Smooth muscle cell (in vitro differentiated cells): ENCODE data around the gene RABGAP1L. TPM values are rescaled to one million over a fixed set of nuclear protein-coding genes. Genes with fewer than 3 reads are reported as not detected.

Experiments
- DNase-seq: peaks from one replicate; lab custom pipeline; 2025; ENCODE audit not compliant: unreplicated experiment; lab: John Stamatoyannopoulos, UW
- H2AFZ ChIP-seq: fragments of 200-600 bp; sonication (generic); 2 replicates; pipeline ENCODE4 v1.6.0; 2016; ENCODE audit warnings: antibody characterized with exemption, low read depth, mild to moderate bottlenecking
- H3F3A ChIP-seq: fragments of 200-600 bp; sonication (generic); 2 replicates; pipeline ENCODE4 v1.6.0; 2017; ENCODE audit warnings: antibody characterized with exemption, low read depth
- H3K27ac ChIP-seq: fragments of 200-600 bp; sonication (generic); 2 replicates; pipeline ENCODE4 v1.5.1; 2016; ENCODE audit warnings: low read depth, mild to moderate bottlenecking
- H3K27me3 ChIP-seq: fragments of 200-600 bp; sonication (generic); 2 replicates; pipeline ENCODE4 v1.6.1; 2016; ENCODE audit warnings: low read depth, mild to moderate bottlenecking
- H3K36me3 ChIP-seq: fragments of 200-600 bp; sonication (generic); 2 replicates; pipeline ENCODE4 v1.5.1; 2016; ENCODE audit warnings: low read depth
- H3K4me1 ChIP-seq: fragments of 200-600 bp; sonication (generic); 2 replicates; pipeline ENCODE4 v1.5.1; 2016; ENCODE audit warnings: low read depth
- H3K4me2 ChIP-seq: fragments of 200-600 bp; sonication (generic); 2 replicates; pipeline ENCODE4 v1.6.0; 2016; ENCODE audit warnings: mild to moderate bottlenecking
- H3K4me3 ChIP-seq: fragments of 200-600 bp; sonication (generic); 2 replicates; pipeline ENCODE4 v1.5.1; 2016; ENCODE audit warnings: mild to moderate bottlenecking
- H3K79me2 ChIP-seq: fragments of 200-600 bp; sonication (generic); 2 replicates; pipeline ENCODE4 v1.6.0; 2016; ENCODE audit warnings: low read depth, mild to moderate bottlenecking
- H3K9ac ChIP-seq: fragments of 200-600 bp; sonication (generic); 2 replicates; pipeline ENCODE4 v1.6.0; 2016; ENCODE audit warnings: low read depth
- H3K9me3 ChIP-seq: fragments of 200-600 bp; sonication (generic); replicated peaks from 2 replicates; pipeline ENCODE4 v1.5.1; 2016; ENCODE audit warnings: low read depth
- H4K20me1 ChIP-seq: fragments of 200-600 bp; sonication (generic); 2 replicates; pipeline ENCODE4 v1.6.0; 2016; ENCODE audit warnings: low read depth
- WGBS: methylation state at CpG from one replicate; pipeline ENCODE4 v1.1.7; 2016; ENCODE audit warnings: low lambda C conversion rate; 5-methylcytosine and 5-hydroxymethylcytosine counted together
- polyA plus RNA-seq: library from polyadenylated mRNA; unstranded; fragments of >200 nt; fragmentation: Nextera tagmentation; extraction: Ambion mirVana; gene quantifications from 2 replicates; pipeline ENCODE4 v1.2.1, GENCODE V29; 2016
- total RNA-seq: library from RNA; depleted of rRNA; stranded (reverse); fragments of >200 nt; gene quantifications from 2 replicates; pipeline ENCODE4 v1.2.3, GENCODE V29; 2014
- TF ChIP-seq, protein P1 (sequence below): fragments of 200-600 bp; sonication (generic); IDR thresholded peaks from 2 replicates; pipeline ENCODE4 v1.5.1; 2017; ENCODE audit warnings: borderline replicate concordance, mild to moderate bottlenecking, antibody characterized with exemption; ENCODE audit not compliant: insufficient read depth, poor library complexity, severe bottlenecking

Gene RABGAP1L
- total and polyA plus RNA-seq, 2 experiments from 2014 or later: 4.8 to 24.7 TPM

- 64% methylated on average over 4 of the region's 4 CpGs for WGBS
- DNase-seq: no peak
- no peak overlapping the region for H3K27ac ChIP-seq
Measured at GRCh38 chr1:174818014-174818616, 658.8 kb downstream of the RABGAP1L start.

DNA sequence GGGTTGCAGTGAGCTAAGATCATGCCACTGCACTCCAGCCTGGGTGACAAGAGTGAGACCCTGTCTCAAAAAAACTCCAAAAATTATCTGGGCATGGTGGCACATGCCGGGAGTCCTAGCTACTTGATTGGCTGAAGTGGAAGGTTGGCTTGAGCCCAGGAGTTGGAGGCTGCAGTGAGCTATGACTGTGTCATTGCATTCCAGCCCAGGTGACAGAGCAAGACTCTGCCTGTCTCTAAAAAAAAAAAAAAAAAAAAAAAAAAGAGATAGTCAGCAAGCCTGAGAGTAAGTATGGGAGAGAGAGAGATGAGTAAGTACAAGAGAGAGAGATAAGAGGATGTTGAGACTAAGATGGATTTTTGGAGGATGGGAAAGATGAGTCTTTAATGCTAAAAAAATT, 659.6 kb downstream of the RABGAP1L start:
- no peaks in the 10 kb centered on the region for H3F3A ChIP-seq
- H3K27me3 ChIP-seq: no peaks in the 10 kb centered on the region
- H2AFZ ChIP-seq: no peak overlapping the region
- H3K36me3 ChIP-seq: no peaks in the 10 kb centered on the region
- TF ChIP-seq, protein P1, sequence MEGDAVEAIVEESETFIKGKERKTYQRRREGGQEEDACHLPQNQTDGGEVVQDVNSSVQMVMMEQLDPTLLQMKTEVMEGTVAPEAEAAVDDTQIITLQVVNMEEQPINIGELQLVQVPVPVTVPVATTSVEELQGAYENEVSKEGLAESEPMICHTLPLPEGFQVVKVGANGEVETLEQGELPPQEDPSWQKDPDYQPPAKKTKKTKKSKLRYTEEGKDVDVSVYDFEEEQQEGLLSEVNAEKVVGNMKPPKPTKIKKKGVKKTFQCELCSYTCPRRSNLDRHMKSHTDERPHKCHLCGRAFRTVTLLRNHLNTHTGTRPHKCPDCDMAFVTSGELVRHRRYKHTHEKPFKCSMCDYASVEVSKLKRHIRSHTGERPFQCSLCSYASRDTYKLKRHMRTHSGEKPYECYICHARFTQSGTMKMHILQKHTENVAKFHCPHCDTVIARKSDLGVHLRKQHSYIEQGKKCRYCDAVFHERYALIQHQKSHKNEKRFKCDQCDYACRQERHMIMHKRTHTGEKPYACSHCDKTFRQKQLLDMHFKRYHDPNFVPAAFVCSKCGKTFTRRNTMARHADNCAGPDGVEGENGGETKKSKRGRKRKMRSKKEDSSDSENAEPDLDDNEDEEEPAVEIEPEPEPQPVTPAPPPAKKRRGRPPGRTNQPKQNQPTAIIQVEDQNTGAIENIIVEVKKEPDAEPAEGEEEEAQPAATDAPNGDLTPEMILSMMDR: no peak
- WGBS: 80% methylated on average over 1 of the region's 1 CpG
- H3K9me3 ChIP-seq: no peaks in the 10 kb centered on the region
- H3K9ac ChIP-seq: no peak overlapping the region
- DNase-seq: no peak
- no peaks in the 10 kb centered on the region for H4K20me1 ChIP-seq
- H3K27ac ChIP-seq: no peak overlapping the region
- H3K4me3 ChIP-seq: no peak overlapping the region
- H3K4me2 ChIP-seq: no peak overlapping the region
- H3K4me1 ChIP-seq: no peaks in the 10 kb centered on the region
- no peaks in the 10 kb centered on the region for H3K79me2 ChIP-seq

More at GRCh38 chr1:174818014-174818616, 658.8 kb downstream of the RABGAP1L start:
- Histone ChIP-seq H4K20me1 (no peaks in the 10 kb centered on the region), H2AFZ (no peak overlapping the region), H3K4me2 (no peak overlapping the region), H3K27me3 (no peaks in the 10 kb centered on the region), H3F3A (no peaks in the 10 kb centered on the region), H3K9ac (no peak overlapping the region), H3K9me3 (no peaks in the 10 kb centered on the region), H3K36me3 (no peaks in the 10 kb centered on the region), H3K4me3 (no peak overlapping the region), H3K4me1 (no peaks in the 10 kb centered on the region), H3K79me2 (no peaks in the 10 kb centered on the region)
- TF ChIP-seq, protein P1: no peak

GRCh38 chr1:174819596-174819995, 660.3 kb downstream of the RABGAP1L start:
- Histone ChIP-seq H3K27ac (no peak overlapping the region), H3K4me2 (no peak overlapping the region), H3K4me3 (no peak overlapping the region), H4K20me1 (no peaks in the 10 kb centered on the region), H3F3A (no peaks in the 10 kb centered on the region), H3K36me3 (no peaks in the 10 kb centered on the region), H3K79me2 (no peaks in the 10 kb centered on the region), H2AFZ (no peak overlapping the region), H3K9me3 (no peaks in the 10 kb centered on the region), H3K27me3 (no peaks in the 10 kb centered on the region), H3K9ac (no peak overlapping the region), H3K4me1 (no peaks in the 10 kb centered on the region)
- TF ChIP-seq, protein P1: no peak
- no peak for DNase-seq

- H3K79me2 ChIP-seq: no peaks in the 10 kb centered on the region
- H4K20me1 ChIP-seq: no peaks in the 10 kb centered on the region
- H3K36me3 ChIP-seq: no peaks in the 10 kb centered on the region
- H3F3A ChIP-seq: no peaks in the 10 kb centered on the region
- H2AFZ ChIP-seq: no peak overlapping the region
- no peak for DNase-seq
- no peaks in the 10 kb centered on the region for H3K4me1 ChIP-seq
- TF ChIP-seq, protein P1: no peak
- H3K9me3 ChIP-seq: no peaks in the 10 kb centered on the region
- no peak overlapping the region for H3K9ac ChIP-seq
- H3K27me3 ChIP-seq: no peaks in the 10 kb centered on the region
- WGBS: 91% methylated on average over 4 of the region's 4 CpGs
- H3K27ac ChIP-seq: no peak overlapping the region
- no peak overlapping the region for H3K4me3 ChIP-seq
- no peak overlapping the region for H3K4me2 ChIP-seq
Measured at GRCh38 chr1:174825127-174825526, 665.8 kb downstream of the RABGAP1L start.
